ENCODE results near the gene PITPNM2.
"Not testable (repeated sequence)": the region's sequence is repeated elsewhere in the genome, so short reads cannot be mapped to it uniquely, and the experiment has no call there.

Gene PITPNM2

DNA sequence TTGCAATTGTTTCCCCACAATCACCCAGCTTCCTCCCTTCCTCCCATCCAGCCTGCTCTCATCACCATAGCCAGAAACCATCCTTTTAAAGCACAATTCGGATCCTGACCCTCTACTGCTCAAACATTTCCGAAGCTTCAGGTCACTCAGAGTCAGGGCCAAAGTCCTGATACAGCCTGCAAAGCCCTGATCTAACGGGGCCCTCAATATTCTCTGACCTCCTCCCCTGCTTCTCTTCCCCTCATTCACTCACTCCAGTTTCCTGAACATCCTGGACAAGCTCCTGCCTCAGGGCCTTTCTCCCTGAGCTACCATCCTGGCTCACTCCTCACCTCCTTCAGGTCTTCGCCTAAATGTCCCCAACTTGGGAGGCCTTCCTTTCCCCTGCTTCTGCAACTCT, 46.1 kb downstream of the PITPNM2 start:
- H3K27ac ChIP-seq (ENCODE audit: low read depth, low read length) = peak overlapping the region; percentile 7; the same call in 1 of the 2 replicates
- 44% methylated on average over 4 of the region's 4 CpGs for WGBS

DNA sequence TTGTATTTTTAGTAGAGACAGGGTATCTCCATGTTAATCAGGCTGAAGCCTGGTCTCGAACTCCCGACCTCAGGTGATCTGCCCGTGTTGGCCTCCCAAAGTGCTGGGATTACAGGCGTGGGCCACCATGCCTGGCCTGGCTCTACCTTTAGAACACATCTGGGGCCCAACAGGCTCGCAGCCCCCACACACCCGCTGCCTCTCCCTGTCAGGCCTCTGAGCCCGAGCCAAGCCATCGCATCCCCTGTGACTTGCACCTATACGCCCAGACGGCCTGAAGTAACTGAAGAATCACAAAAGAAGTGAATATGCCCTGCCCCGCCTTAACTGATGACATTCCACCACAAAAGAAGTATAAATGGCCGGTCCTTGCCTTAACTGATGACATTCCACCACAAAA, 46.8 kb downstream of the PITPNM2 start:
- H3K4me1 ChIP-seq (ENCODE audit: insufficient read depth, low read length) = peaks cover 42% of the 10 kb centered on the region
- not testable (repeated sequence) for H3K27me3 ChIP-seq (ENCODE audit: insufficient read depth, low read length); H3K4me3 ChIP-seq (ENCODE audit: low read length); H3K27ac ChIP-seq (ENCODE audit: low read depth, low read length); H3K9ac ChIP-seq (ENCODE audit: low read depth, low read length); H3K36me3 ChIP-seq (ENCODE audit: insufficient read depth, low read length); H3K9me3 ChIP-seq (ENCODE audit: insufficient read depth, low read depth, low read length)
- WGBS = 54% methylated on average over 11 of the region's 12 CpGs

More for the DNA sequence above, 46.1 kb downstream of the PITPNM2 start:
- peaks cover 42% of the 10 kb centered on the region for H3K4me1 ChIP-seq (ENCODE audit: insufficient read depth, low read length)
- no peaks in the 10 kb centered on the region for H3K36me3 ChIP-seq (ENCODE audit: insufficient read depth, low read length)
- no peak overlapping the region for H3K4me3 ChIP-seq (ENCODE audit: low read length)
- H3K9me3 ChIP-seq (ENCODE audit: insufficient read depth, low read depth, low read length) = no peaks in the 10 kb centered on the region
- no peak overlapping the region for H3K9ac ChIP-seq (ENCODE audit: low read depth, low read length)
- no peaks in the 10 kb centered on the region for H3K27me3 ChIP-seq (ENCODE audit: insufficient read depth, low read length)

DNA sequence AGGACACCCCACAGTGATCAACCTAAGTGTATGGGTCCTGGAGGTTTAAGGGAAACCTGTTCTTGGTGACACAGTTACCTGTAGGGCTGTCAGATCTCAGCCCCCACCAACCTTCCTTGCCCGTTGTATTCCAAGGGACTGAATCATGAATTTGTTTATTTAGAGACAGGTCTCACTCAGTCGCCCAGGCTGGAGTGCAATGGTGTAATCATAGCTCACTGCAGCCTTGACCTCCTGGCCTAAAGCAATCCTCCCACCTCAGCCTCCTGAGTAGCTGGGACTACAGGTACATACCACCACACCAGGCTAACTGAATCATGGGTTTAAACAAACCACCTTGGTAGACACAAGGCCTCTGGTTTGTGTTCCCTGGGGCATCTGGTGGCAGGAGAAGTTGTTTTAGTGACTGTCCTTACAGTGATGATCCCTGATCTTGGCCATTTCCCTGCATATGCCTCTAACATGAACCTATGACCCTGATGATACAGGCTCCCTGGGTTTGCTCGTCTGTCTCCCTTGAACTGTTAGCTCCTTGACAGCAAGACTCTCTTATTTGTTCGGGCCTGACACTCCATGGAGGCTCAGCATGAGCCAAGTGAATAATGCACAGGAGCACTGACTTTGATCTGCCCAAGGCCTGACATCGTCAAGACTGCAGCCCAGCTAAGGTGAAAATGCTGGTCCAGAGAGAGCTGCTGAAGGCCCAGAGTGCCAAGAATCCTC, 47.9 kb downstream of the PITPNM2 start:
- Histone ChIP-seq H3K9me3 (ENCODE audit: insufficient read depth, low read depth, low read length) (no peaks in the 10 kb centered on the region), H3K4me1 (ENCODE audit: insufficient read depth, low read length) (peaks cover 42% of the 10 kb centered on the region), H3K27ac (ENCODE audit: low read depth, low read length) (peak overlapping the region; percentile 5; the same call in 1 of the 2 replicates), H3K9ac (ENCODE audit: low read depth, low read length) (no peak overlapping the region), H3K27me3 (ENCODE audit: insufficient read depth, low read length) (no peaks in the 10 kb centered on the region), H3K4me3 (ENCODE audit: low read length) (no peak overlapping the region), H3K36me3 (ENCODE audit: insufficient read depth, low read length) (no peaks in the 10 kb centered on the region)
- 44% methylated on average over 4 of the region's 5 CpGs for WGBS

DNA sequence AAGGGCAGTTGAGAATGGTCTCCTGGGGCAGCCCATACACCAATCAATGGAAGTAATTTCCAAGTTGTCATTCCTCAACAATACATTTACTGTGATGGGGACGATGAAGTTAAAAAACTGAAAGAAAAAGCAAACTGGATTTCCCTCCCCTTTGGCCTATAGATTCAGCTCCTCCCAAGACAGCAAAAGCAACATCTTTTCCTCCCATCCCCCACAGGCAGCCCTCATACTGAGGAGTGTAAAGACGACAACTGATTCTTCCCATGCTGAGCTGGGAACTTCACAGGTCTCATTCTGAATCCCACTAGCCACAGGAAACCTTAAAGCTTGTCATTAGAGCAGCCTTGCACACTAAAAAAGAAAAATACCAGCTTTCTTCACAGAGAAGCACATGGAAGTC, 48.5 kb downstream of the PITPNM2 start:
- WGBS = 36% methylated on average over 2 of the region's 2 CpGs
- H3K27ac ChIP-seq (ENCODE audit: low read depth, low read length) = 0 out of 2 replicates have a peak overlapping the region, but pooled peaks have one; percentile 5
- H3K27me3 ChIP-seq (ENCODE audit: insufficient read depth, low read length) = no peaks in the 10 kb centered on the region
- no peaks in the 10 kb centered on the region for H3K9me3 ChIP-seq (ENCODE audit: insufficient read depth, low read depth, low read length)
- H3K9ac ChIP-seq (ENCODE audit: low read depth, low read length) = 0 out of 2 replicates have a peak overlapping the region, but pooled peaks have one; percentile 7
- no peak overlapping the region for H3K4me3 ChIP-seq (ENCODE audit: low read length)
- no peaks in the 10 kb centered on the region for H3K36me3 ChIP-seq (ENCODE audit: insufficient read depth, low read length)
- peaks cover 42% of the 10 kb centered on the region for H3K4me1 ChIP-seq (ENCODE audit: insufficient read depth, low read length)

DNA sequence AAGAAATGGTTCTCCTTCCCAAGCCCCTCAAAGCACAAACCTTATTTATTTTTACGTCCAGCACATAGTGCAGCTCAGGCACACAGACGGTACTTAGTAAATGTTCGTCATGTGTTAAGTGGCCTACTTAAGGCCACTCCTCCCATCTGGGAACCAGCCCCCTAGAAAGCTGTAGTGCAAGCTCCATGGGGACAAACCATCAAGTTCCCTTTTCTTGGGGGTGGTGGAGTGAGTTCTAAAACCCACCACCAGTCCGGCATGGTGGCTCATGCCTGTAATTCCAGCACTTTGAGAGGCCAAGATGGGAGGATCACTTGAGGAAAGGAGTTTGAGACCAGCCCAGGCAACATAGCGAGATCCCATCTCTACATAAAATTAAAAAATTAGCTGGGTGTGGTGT, 49.4 kb downstream of the PITPNM2 start:
- Histone ChIP-seq H3K36me3 (ENCODE audit: insufficient read depth, low read length) (no peaks in the 10 kb centered on the region), H3K9me3 (ENCODE audit: insufficient read depth, low read depth, low read length) (no peaks in the 10 kb centered on the region), H3K4me3 (ENCODE audit: low read length) (no peak overlapping the region), H3K27ac (ENCODE audit: low read depth, low read length) (no peak overlapping the region), H3K9ac (ENCODE audit: low read depth, low read length) (no peak overlapping the region), H3K4me1 (ENCODE audit: insufficient read depth, low read length) (peaks cover 35% of the 10 kb centered on the region), H3K27me3 (ENCODE audit: insufficient read depth, low read length) (no peaks in the 10 kb centered on the region)
- 80% methylated on average over 4 of the region's 5 CpGs for WGBS
